ENCODE data around the gene BACH2. TPM values are rescaled to one million over a fixed set of nuclear protein-coding genes. Genes with fewer than 3 reads are reported as not detected.
A peak's percentile ranks its signal among the peaks of the same experiment; 100 is the strongest.

Gene BACH2
- total RNA-seq, 1 donor from 2014 or later: 1.5 TPM

GRCh38 chr6:89999945-90000825 lies 296.5 kb downstream of the BACH2 start:
- DNase-seq (ENCODE audit: low read depth in 2 of 2): no peak

- DNase-seq (ENCODE audit: low read depth in 2 of 2): peak in 1 of 2 donors; percentile 48
These were observed 297.5 kb downstream of the BACH2 start for GRCh38 chr6:89999154-89999553.

- no peak for DNase-seq (ENCODE audit: low read depth in 2 of 2)
These were observed 298.9 kb downstream of the BACH2 start for GRCh38 chr6:89997456-89998445.

- DNase-seq (ENCODE audit: low read depth in 2 of 2): no peak
These were observed 303.2 kb downstream of the BACH2 start for GRCh38 chr6:89993411-89993810.

- DNase-seq (ENCODE audit: low read depth in 2 of 2): no peak
These were observed 303.8 kb downstream of the BACH2 start for GRCh38 chr6:89992818-89993217.

- DNase-seq (ENCODE audit: low read depth in 2 of 2): no peak
These were observed 306.9 kb downstream of the BACH2 start for GRCh38 chr6:89989742-89990141.

GRCh38 chr6:89987830-89988229 lies 308.8 kb downstream of the BACH2 start:
- no peak for DNase-seq (ENCODE audit: low read depth in 2 of 2)

- no peak for DNase-seq (ENCODE audit: low read depth in 2 of 2)
These were observed 309.5 kb downstream of the BACH2 start for GRCh38 chr6:89987140-89987539.

GRCh38 chr6:89986650-89987074 lies 310.0 kb downstream of the BACH2 start:
- peak in 1 of 2 donors; percentile 42 for DNase-seq (ENCODE audit: low read depth in 2 of 2)

GRCh38 chr6:89985751-89986493 lies 310.7 kb downstream of the BACH2 start:
- peak; percentile 16 to 36 for DNase-seq (ENCODE audit: low read depth in 2 of 2)

- peak; percentile 48 to 72 for DNase-seq (ENCODE audit: low read depth in 2 of 2)
These were observed 311.5 kb downstream of the BACH2 start for GRCh38 chr6:89984926-89985750.

- DNase-seq (ENCODE audit: low read depth in 2 of 2): no peak
These were observed 316.3 kb downstream of the BACH2 start for GRCh38 chr6:89980353-89980752.

- DNase-seq (ENCODE audit: low read depth in 2 of 2): no peak
These were observed 317.0 kb downstream of the BACH2 start for GRCh38 chr6:89979481-89980119.

GRCh38 chr6:89978749-89979145 lies 317.9 kb downstream of the BACH2 start:
- DNase-seq (ENCODE audit: low read depth in 2 of 2): no peak

- DNase-seq (ENCODE audit: low read depth in 2 of 2): peak; percentile 43 to 45
These were observed 318.6 kb downstream of the BACH2 start for GRCh38 chr6:89977808-89978748.

GRCh38 chr6:89976694-89977020 lies 320.0 kb downstream of the BACH2 start:
- no peak for DNase-seq (ENCODE audit: low read depth in 2 of 2)

GRCh38 chr6:89975991-89976693 lies 320.5 kb downstream of the BACH2 start:
- no peak for DNase-seq (ENCODE audit: low read depth in 2 of 2)

GRCh38 chr6:89975366-89975765 lies 321.3 kb downstream of the BACH2 start:
- no peak for DNase-seq (ENCODE audit: low read depth in 2 of 2)
